AG04449 (cell line): Measurements from ENCODE around the gene SEMA3A.

ENCODE experiments used
- CTCF ChIA-PET: fragments of 350-600 bp; formaldehyde crosslinking; extraction: SDS; loops from one replicate; lab custom pipeline; 2021; ENCODE audit warnings: antibody characterized with exemption; lab: Yijun Ruan, JAX
- POLR2A ChIA-PET: fragments of 400-600, 350-600 bp; formaldehyde crosslinking; extraction: SDS; loops from one replicate; lab custom pipeline; 2020; ENCODE audit warnings: antibody characterized with exemption, inconsistent platforms; lab: Yijun Ruan, JAX
- DNase-seq: peaks from one replicate; pipeline ENCODE4 v3.0.0-alpha.2; 2010; ENCODE audit warnings: low read depth, low spot score
- H3K4me3 ChIP-seq: 2 replicates; pipeline ENCODE4 v1.5.1; 2011; ENCODE audit warnings: low read depth, mild to moderate bottlenecking, control low read depth, low read length
- CTCF ChIP-seq: IDR thresholded peaks from one replicate; pipeline ENCODE4 v1.5.1; 2011; ENCODE audit warnings: mild to moderate bottlenecking, moderate library complexity, low read length, control low read depth, inconsistent platforms; ENCODE audit not compliant: insufficient read depth; ENCODE audit errors: missing control alignments

Gene SEMA3A

GRCh38 chr7:84175461-84175860, 19.1 kb downstream of the SEMA3A start:
- ChIA-PET POLR2A (no interaction called here), CTCF (interaction anchor here (1.1 kb wide), 1 partner anchor 11 kb away, joined by 4 read pairs; no protein-coding TSS in a partner anchor)
- no peak for DNase-seq
- no peak for TF ChIP-seq CTCF
- no peak overlapping the region for H3K4me3 ChIP-seq

GRCh38 chr7:84170646-84171045, 23.9 kb downstream of the SEMA3A start:
- H3K4me3 ChIP-seq, result no peak overlapping the region
- DNase-seq, result no peak
- ChIA-PET POLR2A (no interaction called here), CTCF (no interaction called here)
- TF ChIP-seq CTCF, result no peak

- no peak for TF ChIP-seq CTCF
- POLR2A ChIA-PET, result no interaction called here
- no peak overlapping the region for H3K4me3 ChIP-seq
- no peak for DNase-seq
- CTCF ChIA-PET, result interaction anchor here (0.8 to 1.3 kb wide), 3 partner anchors 10 to 226 kb away, joined by 3 to 4 read pairs (median 3); no protein-coding TSS in a partner anchor
These were observed 32.0 kb downstream of the SEMA3A start for GRCh38 chr7:84162584-84162983.

GRCh38 chr7:84162125-84162524, 32.5 kb downstream of the SEMA3A start:
- H3K4me3 ChIP-seq, result no peak overlapping the region
- TF ChIP-seq CTCF, result no peak
- ChIA-PET POLR2A (no interaction called here), CTCF (interaction anchor here (1.2 kb wide), 1 partner anchor 12 kb away, joined by 3 read pairs; no protein-coding TSS in a partner anchor)
- DNase-seq, result no peak

- no peak for DNase-seq
- no peak for TF ChIP-seq CTCF
- POLR2A ChIA-PET, result no interaction called here
- CTCF ChIA-PET, result no interaction called here
- no peak overlapping the region for H3K4me3 ChIP-seq
These were observed 33.2 kb downstream of the SEMA3A start for GRCh38 chr7:84161398-84161797.

GRCh38 chr7:84159435-84159834, 35.2 kb downstream of the SEMA3A start:
- no peak for TF ChIP-seq CTCF
- no peak for DNase-seq
- ChIA-PET POLR2A (no interaction called here), CTCF (no interaction called here)
- no peak overlapping the region for H3K4me3 ChIP-seq
